ENCODE data around the gene KIF3B. TPM values are rescaled to one million over a fixed set of nuclear protein-coding genes. Genes with fewer than 3 reads are reported as not detected.

KIF3B gene
- total RNA-seq, 1 experiment from 2014 or later, result 31.5 TPM

GRCh38 chr20:32294071-32294470 lies 16.6 kb downstream of the KIF3B start:
- H3K79me2 ChIP-seq (ENCODE audit: insufficient read depth, low read length), result peaks cover 25% of the 10 kb centered on the region
- ChIA-PET POLR2A (no interaction called here), RAD21 (ENCODE audit: low non-redundant PET in 1 of 2, low total read pairs in 2 of 2, uncharacterized antibody in 2 of 2, unreplicated experiment in 2 of 2) (no interaction called here), CTCF (no interaction called here)
- H3K9ac ChIP-seq (ENCODE audit: low read length), result no peak overlapping the region
- H3K9me3 ChIP-seq (ENCODE audit: control insufficient read depth in 1 of 2, insufficient read depth in 1 of 2, low read depth in 1 of 2, low read length in 2 of 2), result no peaks in the 10 kb centered on the region
- H3K4me2 ChIP-seq (ENCODE audit: low read length), result no peak overlapping the region
- DNase-seq (ENCODE audit: low read depth, low spot score) (no peak), ATAC-seq (no peak)
- TF ChIP-seq EZH2 (IDR thresholded peaks at IDR 0.05), result no peak
- no peak overlapping the region for H3K4me3 ChIP-seq (replicated peaks in 1 of 2; ENCODE audit: low read depth in 1 of 2, low read length in 2 of 2)
- intact Hi-C loops (cut with micrococcal nuclease), result no loop called here
- H3K27ac ChIP-seq (ENCODE audit: low read depth, low read length), result no peak overlapping the region
- H3K4me1 ChIP-seq (ENCODE audit: control insufficient read depth in 1 of 2, insufficient read depth in 2 of 2, low read length in 2 of 2), result no peaks in the 10 kb centered on the region
- no peaks in the 10 kb centered on the region for H3K27me3 ChIP-seq (ENCODE audit: insufficient read depth, low read length)
- no peak overlapping the region for H2AFZ ChIP-seq (ENCODE audit: low read depth, low read length, poor library complexity, severe bottlenecking)
- no TSS peak for BruUV-seq (replicated peaks)
- H3K36me3 ChIP-seq (ENCODE audit: control insufficient read depth in 1 of 2, insufficient read depth in 2 of 2, low read length in 2 of 2), result no peaks in the 10 kb centered on the region
- H4K20me1 ChIP-seq (ENCODE audit: insufficient read depth), result no peaks in the 10 kb centered on the region
- no peaks in the 10 kb centered on the region for H3K9me2 ChIP-seq (ENCODE audit: insufficient read depth)

- ChIA-PET POLR2A (no interaction called here), RAD21 (ENCODE audit: low non-redundant PET in 1 of 2, low total read pairs in 2 of 2, uncharacterized antibody in 2 of 2, unreplicated experiment in 2 of 2) (no interaction called here), CTCF (no interaction called here)
- Histone ChIP-seq H3K27me3 (ENCODE audit: insufficient read depth, low read length) (no peaks in the 10 kb centered on the region), H3K9ac (ENCODE audit: low read length) (no peak overlapping the region), H2AFZ (ENCODE audit: low read depth, low read length, poor library complexity, severe bottlenecking) (no peak overlapping the region), H3K79me2 (ENCODE audit: insufficient read depth, low read length) (peaks cover 22% of the 10 kb centered on the region), H3K4me2 (ENCODE audit: low read length) (no peak overlapping the region), H3K4me1 (ENCODE audit: control insufficient read depth in 1 of 2, insufficient read depth in 2 of 2, low read length in 2 of 2) (peaks cover 3 to 8% of the 10 kb centered on the region in 2 experiments; a peak in 3 of 4 replicates), H3K27ac (ENCODE audit: low read depth, low read length) (no peak overlapping the region), H4K20me1 (ENCODE audit: insufficient read depth) (no peaks in the 10 kb centered on the region), H3K4me3 (replicated peaks in 1 of 2; ENCODE audit: low read depth in 1 of 2, low read length in 2 of 2) (no peak overlapping the region), H3K9me2 (ENCODE audit: insufficient read depth) (no peaks in the 10 kb centered on the region), H3K9me3 (ENCODE audit: control insufficient read depth in 1 of 2, insufficient read depth in 1 of 2, low read depth in 1 of 2, low read length in 2 of 2) (no peaks in the 10 kb centered on the region), H3K36me3 (ENCODE audit: control insufficient read depth in 1 of 2, insufficient read depth in 2 of 2, low read length in 2 of 2) (no peaks in the 10 kb centered on the region)
- intact Hi-C loops (cut with micrococcal nuclease), result no loop called here
- no TSS peak for BruUV-seq (replicated peaks)
- no peak for TF ChIP-seq RAD21 (IDR thresholded peaks at IDR 0.05; ENCODE audit: low read depth)
- no peak for TF ChIP-seq ZNF274 (IDR thresholded peaks at IDR 0.05; ENCODE audit: low read depth, low read length)
- no peak for TF ChIP-seq ZFX (IDR thresholded peaks at IDR 0.05)
- TF ChIP-seq TCF7L2 (IDR thresholded peaks at IDR 0.05; ENCODE audit: borderline replicate concordance, extremely low read depth, insufficient read depth, insufficient read length), result no peak
- no peak for TF ChIP-seq EZH2 (IDR thresholded peaks at IDR 0.05)
- no peak for TF ChIP-seq EGR1 (IDR thresholded peaks at IDR 0.05; ENCODE audit: low read depth)
- no peak for TF ChIP-seq YY1 (IDR thresholded peaks at IDR 0.05; ENCODE audit: extremely low read depth, insufficient replicate concordance, low read depth, low read length)
- no peak for TF ChIP-seq REST (IDR thresholded peaks at IDR 0.05; ENCODE audit: low read depth)
- no peak for TF ChIP-seq SP1 (IDR thresholded peaks at IDR 0.05; ENCODE audit: low read depth)
- no peak for TF ChIP-seq ZBTB33 (IDR thresholded peaks at IDR 0.05; ENCODE audit: extremely low read depth, insufficient replicate concordance, low read length)
- no peak for TF ChIP-seq CEBPB (IDR thresholded peaks at IDR 0.05; ENCODE audit: low read depth)
- no peak for DNase-seq (ENCODE audit: low read depth, low spot score)
- ATAC-seq, result no peak
These were observed 19.0 kb downstream of the KIF3B start for GRCh38 chr20:32296412-32296811.

All from HCT116 (cell line).